Heart right ventricle (tissue), 16 donors: ENCODE measurements around the gene PDE7B. TPM values are rescaled to one million over a fixed set of nuclear protein-coding genes. Genes with fewer than 3 reads are reported as not detected.

Source experiments
- ATAC-seq, 8 donors: fragments of 200-7000 bp; cut with Tn5 transposase; one replicate each; pipeline ENCODE4 v1.9.1; 2020; ENCODE audit warnings: mild to moderate bottlenecking in 8 of 8, moderate library complexity in 8 of 8, moderate number of reproducible peaks in 1 of 8
- DNase-seq, 2 donors: peaks; one replicate each; pipeline ENCODE4 v3.0.0-alpha.2; 2020
- H3K27ac ChIP-seq, 10 donors: fragments of 200-600 bp; sonication (generic) in 2 of 10; one replicate each; pipeline versions ENCODE4 v1.5.0 to v1.8.0; 2020 to 2022; ENCODE audit warnings: mild to moderate bottlenecking in 3 of 10
- H3K27me3 ChIP-seq, 7 donors: fragments of 200-600 bp; one replicate each; pipeline ENCODE4 v1.8.0; 2021 to 2022; ENCODE audit warnings: mild to moderate bottlenecking in 2 of 7
- H3K36me3 ChIP-seq, 9 donors: fragments of 200-600 bp; sonication (generic) in 1 of 9; one replicate each; pipeline versions ENCODE4 v1.5.0 to v1.8.0; 2020 to 2022; ENCODE audit warnings: mild to moderate bottlenecking in 2 of 9
- H3K4me1 ChIP-seq, 9 donors: fragments of 200-600 bp; sonication (generic) in 1 of 9; one replicate each; pipeline versions ENCODE4 v1.5.0 to v1.8.0; 2020 to 2022; ENCODE audit warnings: mild to moderate bottlenecking in 4 of 9
- H3K4me3 ChIP-seq, 10 donors: fragments of 200-600 bp; sonication (generic) in 2 of 10; one replicate each; pipeline versions ENCODE4 v1.5.0 to v1.8.0; 2020 to 2022; ENCODE audit warnings: mild to moderate bottlenecking in 7 of 10, moderate library complexity in 2 of 10
- H3K9me3 ChIP-seq, 11 donors: fragments of 200-600 bp in 10 of 11; sonication (generic) in 2 of 11; one replicate each; pipeline versions ENCODE4 v1.5.0 to v1.8.0; 2013 to 2022; ENCODE audit warnings: mild to moderate bottlenecking in 2 of 11, control low read depth in 1 of 11, moderate library complexity in 1 of 11
- WGBS, 2 donors: extraction: QIAGEN DNeasy Blood & Tissue Kit; methylation state at CpG; one replicate each; pipeline ENCODE4 v1.1.7; 2013; ENCODE audit warnings: inconsistent platforms in 1 of 2; 5-methylcytosine and 5-hydroxymethylcytosine counted together
- intact Hi-C, 10 donors: fragments of 100-400 bp; cut with DNase I; formaldehyde crosslinking; loops; one replicate each; pipeline versions ENCODE4 v1.11.1 to v1.14.2; 2022
- polyA plus RNA-seq, 2 donors: library from polyadenylated mRNA; stranded (reverse); fragments of 200-250 nt; gene quantifications; one replicate each; pipeline ENCODE4 v1.2.3, GENCODE V29; 2013
- total RNA-seq, 10 donors: library from RNA; stranded (reverse); fragmentation: NEBNext Ultra II Directional in 3 of 10; extraction: Animal tissue kit (Norgen Biotek cat#: 25700) in 3 of 10; gene quantifications; one replicate each; pipeline versions ENCODE4 v1.2.1 to v1.2.4, GENCODE V29; 2021 to 2023
- TF ChIP-seq, protein P1 (sequence below), 9 donors: fragments of 200-600 bp; sonication (generic) in 2 of 9; IDR thresholded peaks; one replicate each; pipeline versions ENCODE4 v1.5.0 to v1.8.0; 2021 to 2022; ENCODE audit warnings: antibody characterized with exemption in 9 of 9, mild to moderate bottlenecking in 5 of 9, moderate library complexity in 1 of 9
- donor health status: Arrhythmogenic right ventricular cardiomyopathy.
- donor health status: ischemic (EF 13 %, LVEDD 7.1; RV severe dilation, severe dysfunction).
- donor health status: healthy with polysubstance abuse.
- donor health status: DM: no; HTN: yes; CAD: no.
- donor health status: DM: no; HTN: no; CAD: no.
- donor health status: ischemic (EF 25% LVEDD 6.9; RV normal size, moderate dysfunction).
- donor health status: ischemic (EF 25% LVEDD 5.7; RV mildly dilated, moderate dysfunction).
- donor health status: healthy.
- donor health status: DM: yes; HTN: yes; CAD: no.
- donor health status: Ischemic cardiomyopathy.
- donor health status: ischemic (EF 35%, LVEDD 5.7; RV mildly dilated, moderate dysfunction).
- donor health status: nonischemic (EF 11% LVEDD 7.7; RV severe dilation, severe dysfunction).
- donor health status: DM: yes; HTN: yes; CAD: no.
- donor health status: PGD.
- donor health status: ischemic (EF 29% LVEDD 5.4; RV normal size, mild dysfunction).
- donor health status: nonischemic (EF 23%, LVEDD 6.1; RV moderate dilation, normal function).

PDE7B gene
- total and polyA plus RNA-seq, 12 donors: 3.7 to 19.6 (median 10.8) TPM

DNA sequence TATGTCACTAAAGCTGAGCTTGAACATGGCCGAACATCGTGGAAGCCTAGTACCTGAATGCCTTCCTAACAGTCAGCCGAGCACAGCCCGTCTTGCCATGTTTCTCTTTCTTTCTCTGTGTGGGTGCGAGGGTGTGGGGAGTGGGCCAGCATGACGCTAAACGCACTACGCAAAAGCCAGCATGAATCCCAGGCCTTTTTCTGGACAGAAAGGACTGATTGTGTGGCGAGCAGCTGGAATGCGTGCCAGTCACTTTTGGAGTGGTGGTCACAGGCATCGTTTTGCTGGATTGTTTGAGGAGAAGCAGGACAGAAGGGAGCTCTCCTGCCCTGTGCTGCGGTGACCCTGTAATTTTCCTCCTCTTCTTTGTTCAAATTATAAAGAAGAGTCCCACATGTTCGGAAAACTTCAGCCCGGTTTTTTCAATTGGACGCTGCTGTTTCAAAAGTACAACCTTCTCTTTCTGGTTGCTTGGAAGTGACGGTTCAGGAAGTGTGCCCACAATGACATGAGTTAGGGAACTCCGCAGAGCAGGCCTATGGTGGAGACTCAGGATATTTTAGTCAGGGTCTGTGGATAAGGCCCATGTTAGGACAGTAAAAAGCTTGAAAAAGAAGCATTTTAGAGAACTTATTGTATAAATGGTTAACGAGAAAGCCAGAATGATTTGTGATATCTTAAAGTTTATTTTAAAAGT lies 54.3 kb downstream of the PDE7B start:
- Histone ChIP-seq H3K36me3 (no peaks in the 10 kb centered on the region), H3K27ac (no peak overlapping the region), H3K9me3 (no peaks in the 10 kb centered on the region), H3K4me3 (no peak overlapping the region), H3K27me3 (no peaks in the 10 kb centered on the region), H3K4me1 (peaks cover 7 to 39% (median 26%) of the 10 kb centered on the region in 9 donors)
- ATAC-seq: no peak
- no peak for DNase-seq
- 88 to 91% methylated on average over 18 of the region's 18 CpGs for WGBS, 2 donors
- intact Hi-C loops: loop anchor here in 2 of 10 donors (10.0 kb wide), 3 partner anchors 91 to 371 kb away; no protein-coding TSS in a partner anchor
- TF ChIP-seq, protein P1, sequence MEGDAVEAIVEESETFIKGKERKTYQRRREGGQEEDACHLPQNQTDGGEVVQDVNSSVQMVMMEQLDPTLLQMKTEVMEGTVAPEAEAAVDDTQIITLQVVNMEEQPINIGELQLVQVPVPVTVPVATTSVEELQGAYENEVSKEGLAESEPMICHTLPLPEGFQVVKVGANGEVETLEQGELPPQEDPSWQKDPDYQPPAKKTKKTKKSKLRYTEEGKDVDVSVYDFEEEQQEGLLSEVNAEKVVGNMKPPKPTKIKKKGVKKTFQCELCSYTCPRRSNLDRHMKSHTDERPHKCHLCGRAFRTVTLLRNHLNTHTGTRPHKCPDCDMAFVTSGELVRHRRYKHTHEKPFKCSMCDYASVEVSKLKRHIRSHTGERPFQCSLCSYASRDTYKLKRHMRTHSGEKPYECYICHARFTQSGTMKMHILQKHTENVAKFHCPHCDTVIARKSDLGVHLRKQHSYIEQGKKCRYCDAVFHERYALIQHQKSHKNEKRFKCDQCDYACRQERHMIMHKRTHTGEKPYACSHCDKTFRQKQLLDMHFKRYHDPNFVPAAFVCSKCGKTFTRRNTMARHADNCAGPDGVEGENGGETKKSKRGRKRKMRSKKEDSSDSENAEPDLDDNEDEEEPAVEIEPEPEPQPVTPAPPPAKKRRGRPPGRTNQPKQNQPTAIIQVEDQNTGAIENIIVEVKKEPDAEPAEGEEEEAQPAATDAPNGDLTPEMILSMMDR (IDR thresholded peaks at IDR 0.05): no peak

- Histone ChIP-seq H3K27ac (no peak overlapping the region), H3K4me3 (no peak overlapping the region), H3K9me3 (no peaks in the 10 kb centered on the region), H3K36me3 (no peaks in the 10 kb centered on the region), H3K27me3 (no peaks in the 10 kb centered on the region), H3K4me1 (peaks cover 4 to 31% (median 19%) of the 10 kb centered on the region in 9 donors)
- TF ChIP-seq, protein P1 (IDR thresholded peaks at IDR 0.05): no peak
- no peak for DNase-seq
- WGBS, 2 donors: 89 to 90% methylated on average over 3 of the region's 3 CpGs
- no peak for ATAC-seq
- intact Hi-C loops: loop anchor here in 2 of 10 donors (10.0 kb wide), 3 partner anchors 92 to 372 kb away; no protein-coding TSS in a partner anchor
These were observed 55.0 kb downstream of the PDE7B start for GRCh38 chr6:135906542-135906941.

DNA sequence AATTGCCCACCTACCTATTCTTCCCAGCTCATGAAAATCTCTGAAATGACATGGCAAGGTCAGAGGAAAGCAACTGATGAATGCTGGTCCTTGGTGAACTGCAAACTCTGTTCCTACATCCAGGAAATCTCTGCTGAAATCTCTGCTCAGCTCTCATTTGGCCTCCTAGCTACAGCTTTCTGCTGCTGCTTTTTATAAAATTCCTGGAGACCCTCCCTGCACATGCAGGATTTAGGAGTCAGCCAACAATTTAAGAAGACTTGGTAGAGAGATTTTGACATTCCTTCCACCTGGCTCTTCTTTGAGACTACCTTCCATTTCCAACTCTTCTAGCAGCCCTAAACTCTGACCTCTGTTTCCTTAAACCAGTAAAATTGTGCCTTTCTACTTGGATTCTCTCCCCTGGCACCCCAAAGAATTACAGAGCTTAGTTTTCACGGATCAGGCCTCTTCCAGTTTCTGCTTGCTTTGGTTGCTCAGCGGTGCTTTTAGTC lies 55.5 kb downstream of the PDE7B start:
- no peak for DNase-seq
- H3K4me1 ChIP-seq: peaks cover 3 to 26% (median 14%) of the 10 kb centered on the region in 9 donors
- intact Hi-C loops: loop anchor here in 2 of 10 donors (10.0 kb wide), 3 partner anchors 92 to 372 kb away; no protein-coding TSS in a partner anchor
- no peaks in the 10 kb centered on the region for H3K27me3 ChIP-seq
- no peaks in the 10 kb centered on the region for H3K9me3 ChIP-seq
- H3K4me3 ChIP-seq: no peak overlapping the region
- no peaks in the 10 kb centered on the region for H3K36me3 ChIP-seq
- whole genome bisulfite sequencing, 2 donors: 55 to 67% methylated on average over 2 of the region's 2 CpGs
- TF ChIP-seq, protein P1 (IDR thresholded peaks at IDR 0.05): no peak
- no peak overlapping the region for H3K27ac ChIP-seq
- ATAC-seq: no peak

DNA sequence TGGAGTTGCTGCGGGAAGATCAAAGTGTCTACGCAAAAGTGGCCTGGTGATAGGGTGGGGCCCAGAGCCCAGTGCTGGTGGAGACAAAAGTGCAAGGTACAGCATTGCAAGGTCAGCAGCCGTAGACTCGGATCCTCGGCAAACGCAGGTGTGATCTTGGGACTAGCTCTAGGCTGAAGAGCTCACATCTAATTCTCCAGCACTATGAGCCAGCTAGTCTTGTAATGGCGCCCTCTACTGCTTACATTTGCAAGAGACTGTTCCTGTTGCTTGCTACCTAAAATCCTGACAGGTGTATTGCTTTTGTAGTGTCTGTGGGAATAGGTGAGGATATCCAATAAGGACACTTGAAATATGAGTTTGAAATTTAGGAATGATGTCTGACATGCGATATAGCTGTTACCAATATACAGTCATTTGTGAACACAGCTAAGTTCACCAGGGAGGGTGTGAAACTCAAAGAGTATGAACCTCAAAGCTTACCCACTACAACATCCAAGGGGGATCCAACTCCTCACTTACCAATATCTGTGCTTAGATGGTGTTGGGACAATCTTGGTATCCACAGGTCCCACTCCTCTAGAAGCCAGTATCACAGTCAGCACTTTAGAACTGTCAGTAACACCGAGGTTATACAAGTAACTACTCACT lies 58.4 kb downstream of the PDE7B start:
- no peaks in the 10 kb centered on the region for H3K36me3 ChIP-seq
- peaks cover 0 to 6% (median 0%) of the 10 kb centered on the region in 9 donors for H3K4me1 ChIP-seq
- no peaks in the 10 kb centered on the region for H3K9me3 ChIP-seq
- no peaks in the 10 kb centered on the region for H3K27me3 ChIP-seq
- H3K4me3 ChIP-seq: no peak overlapping the region
- H3K27ac ChIP-seq: no peak overlapping the region
- TF ChIP-seq, protein P1 (IDR thresholded peaks at IDR 0.05): peak in 7 of 9 donors; percentile 34 to 67 (median 52)
- intact Hi-C loops: loop anchor here in 2 of 10 donors (10.0 kb wide), 3 partner anchors 95 to 375 kb away; no protein-coding TSS in a partner anchor
- 66 to 70% methylated on average over 9 of the region's 9 CpGs for WGBS, 2 donors
- DNase-seq (peak in 1 of 2 donors; percentile 38), ATAC-seq (peak in 2 of 8 donors; percentile 35 to 45)
